Keratinocyte (primary cell): Measurements from ENCODE around the gene WNK2. TPM values are rescaled to one million over a fixed set of nuclear protein-coding genes. Genes with fewer than 3 reads are reported as not detected.

ENCODE experiments used
- DNase-seq: peaks from one replicate; pipeline ENCODE4 v3.0.0-alpha.2; 2011; ENCODE audit warnings: low read depth, missing footprints, low spot score
- FAIRE-seq: peaks from 2 replicates; lab custom pipeline; 2011; peaks lifted over from hg19 to GRCh38; lab: Jason Lieb, UNC
- H2AFZ ChIP-seq: 2 replicates; pipeline ENCODE4 v1.6.0; 2012; ENCODE audit warnings: low read length, control low read depth, inconsistent platforms; ENCODE audit not compliant: control insufficient read depth
- H3K27ac ChIP-seq: 2 replicates; pipeline ENCODE4 v1.5.1; 2011; ENCODE audit warnings: low read length; ENCODE audit not compliant: control insufficient read depth, insufficient read depth
- H3K27me3 ChIP-seq: 3 replicates; pipeline ENCODE4 v1.6.0; 2011; ENCODE audit warnings: low read length; ENCODE audit not compliant: control insufficient read depth, insufficient read depth; ENCODE audit errors: extremely low read depth
- H3K36me3 ChIP-seq, 2 experiments: 2 replicates in 1 of 2; 3 replicates in 1 of 2; pipeline ENCODE4 v1.5.1; 2011; ENCODE audit warnings: low read length in 2 of 2, mild to moderate bottlenecking in 1 of 2; ENCODE audit not compliant: control insufficient read depth in 2 of 2, insufficient read depth in 2 of 2; ENCODE audit errors: extremely low read depth in 1 of 2
- H3K4me1 ChIP-seq: 3 replicates; pipeline ENCODE4 v1.5.1; 2011; ENCODE audit warnings: low read length; ENCODE audit not compliant: control insufficient read depth, insufficient read depth; ENCODE audit errors: extremely low read depth
- H3K4me2 ChIP-seq: 3 replicates; pipeline ENCODE4 v1.6.0; 2011; ENCODE audit warnings: low read depth, low read length; ENCODE audit not compliant: control insufficient read depth, insufficient read depth; ENCODE audit errors: extremely low read depth
- H3K4me3 ChIP-seq, 3 experiments: fragments of 200-600 bp in 1 of 3; sonication (generic) in 1 of 3; 2 replicates in 2 of 3; 3 replicates in 1 of 3; pipeline ENCODE4 v1.5.1; 2011 to 2016; ENCODE audit warnings: low read length in 3 of 3, mild to moderate bottlenecking in 3 of 3, control low read depth in 2 of 3, inconsistent platforms in 1 of 3, low read depth in 1 of 3, mixed read lengths in 1 of 3, mixed run types in 1 of 3, moderate library complexity in 1 of 3; ENCODE audit not compliant: control insufficient read depth in 2 of 3, insufficient read depth in 2 of 3; ENCODE audit errors: extremely low read depth in 1 of 3
- H3K79me2 ChIP-seq: 2 replicates; pipeline ENCODE4 v1.6.0; 2012; ENCODE audit warnings: low read length; ENCODE audit not compliant: control insufficient read depth, insufficient read depth
- H3K9ac ChIP-seq: 3 replicates; pipeline ENCODE4 v1.6.0; 2011; ENCODE audit warnings: low read length; ENCODE audit not compliant: control insufficient read depth, insufficient read depth; ENCODE audit errors: extremely low read depth
- H3K9me1 ChIP-seq: 3 replicates; pipeline ENCODE4 v1.6.0; 2011; ENCODE audit warnings: low read length; ENCODE audit not compliant: control insufficient read depth, insufficient read depth; ENCODE audit errors: extremely low read depth
- H3K9me3 ChIP-seq: 2 replicates; pipeline ENCODE4 v1.5.1; 2012; ENCODE audit warnings: low read depth, low read length; ENCODE audit not compliant: control insufficient read depth
- H4K20me1 ChIP-seq: 3 replicates; pipeline ENCODE4 v1.6.0; 2011; ENCODE audit warnings: low read length; ENCODE audit not compliant: control insufficient read depth, insufficient read depth; ENCODE audit errors: extremely low read depth
- EZH2 ChIP-seq: IDR thresholded peaks from one replicate; pipeline ENCODE4 v1.6.1; 2012; ENCODE audit warnings: inconsistent platforms, mild to moderate bottlenecking, low read length, moderate library complexity
- dilution Hi-C: fragments of 300-500 bp; cut with MboI; formaldehyde crosslinking; loops from one replicate; pipeline ENCODE4 v1.7.0; 2020; ENCODE audit warnings: low sequenced_read_pairs; ENCODE audit not compliant: extremely low pct_ligation_motif_present
- polyA plus RNA-seq, 5 experiments: library from polyadenylated mRNA; depleted of rRNA in 3 of 5; stranded (reverse) in 3 of 5; stranded (forward) in 1 of 5; unstranded in 1 of 5; fragments of >200 nt; gene quantifications; 1 replicate in 1 of 5; 2 replicates in 3 of 5; 3 replicates in 1 of 5; pipeline versions ENCODE4 v1.2.1 to v1.2.3, GENCODE V29; 2011 to 2012; ENCODE audit warnings: missing spikeins in 2 of 5, low read depth in 1 of 5, low replicate concordance in 1 of 5
- TF ChIP-seq, protein P1 (sequence below), 3 experiments: IDR thresholded peaks in 1 of 3; conservative IDR thresholded peaks in 1 of 3; optimal IDR thresholded peaks in 1 of 3; 2 replicates in 2 of 3; 3 replicates in 1 of 3; pipeline versions ENCODE3 to v1.5.1; 2011; ENCODE audit warnings: low read length in 3 of 3, mild to moderate bottlenecking in 3 of 3, moderate library complexity in 2 of 3, control low read depth in 1 of 3, inconsistent platforms in 1 of 3; ENCODE audit not compliant: insufficient read depth in 2 of 3; ENCODE audit errors: extremely low read depth in 1 of 3

WNK2 gene
- polyA plus RNA-seq, 1 donor (not counting 4 experiments of a cell fraction or from before 2014, with no cell fraction given): not detected

DNA sequence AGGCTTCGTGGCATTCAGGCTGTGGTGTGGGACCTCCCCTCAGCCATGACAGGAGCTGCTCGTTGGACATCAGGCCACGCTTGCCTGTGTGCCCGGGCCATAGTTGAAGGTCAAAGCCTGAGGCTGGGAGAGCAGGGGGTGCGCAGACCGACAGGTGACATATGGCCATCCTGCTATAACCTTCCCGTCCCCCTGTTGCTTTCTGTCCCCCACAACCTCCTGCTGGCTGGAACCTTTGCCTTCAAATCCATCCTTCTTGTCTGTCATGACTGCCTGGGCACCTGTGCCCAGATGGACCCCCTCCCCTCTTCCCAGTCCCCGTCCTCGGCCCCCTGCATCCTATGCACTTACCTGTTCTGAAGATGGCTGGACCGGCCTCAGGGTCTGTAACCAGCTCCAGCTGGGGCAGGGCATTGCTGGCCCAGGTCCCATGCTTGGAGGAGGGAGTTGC is 83.2 kb downstream of the WNK2 start:
- Histone ChIP-seq H3K79me2 (no peaks in the 10 kb centered on the region), H3K4me1 (no peaks in the 10 kb centered on the region), H4K20me1 (no peaks in the 10 kb centered on the region), H3K36me3 (no peaks in the 10 kb centered on the region), H3K27me3 (peaks cover 32% of the 10 kb centered on the region), H3K27ac (no peak overlapping the region), H3K9me1 (no peaks in the 10 kb centered on the region), H3K4me2 (no peak overlapping the region), H3K9ac (no peak overlapping the region), H3K4me3 (no peak overlapping the region), H2AFZ (no peak overlapping the region), H3K9me3 (no peaks in the 10 kb centered on the region)
- dilution Hi-C loops: no loop called here
- FAIRE-seq (no peak), DNase-seq (no peak)
- TF ChIP-seq EZH2: no peak
- TF ChIP-seq, protein P1, sequence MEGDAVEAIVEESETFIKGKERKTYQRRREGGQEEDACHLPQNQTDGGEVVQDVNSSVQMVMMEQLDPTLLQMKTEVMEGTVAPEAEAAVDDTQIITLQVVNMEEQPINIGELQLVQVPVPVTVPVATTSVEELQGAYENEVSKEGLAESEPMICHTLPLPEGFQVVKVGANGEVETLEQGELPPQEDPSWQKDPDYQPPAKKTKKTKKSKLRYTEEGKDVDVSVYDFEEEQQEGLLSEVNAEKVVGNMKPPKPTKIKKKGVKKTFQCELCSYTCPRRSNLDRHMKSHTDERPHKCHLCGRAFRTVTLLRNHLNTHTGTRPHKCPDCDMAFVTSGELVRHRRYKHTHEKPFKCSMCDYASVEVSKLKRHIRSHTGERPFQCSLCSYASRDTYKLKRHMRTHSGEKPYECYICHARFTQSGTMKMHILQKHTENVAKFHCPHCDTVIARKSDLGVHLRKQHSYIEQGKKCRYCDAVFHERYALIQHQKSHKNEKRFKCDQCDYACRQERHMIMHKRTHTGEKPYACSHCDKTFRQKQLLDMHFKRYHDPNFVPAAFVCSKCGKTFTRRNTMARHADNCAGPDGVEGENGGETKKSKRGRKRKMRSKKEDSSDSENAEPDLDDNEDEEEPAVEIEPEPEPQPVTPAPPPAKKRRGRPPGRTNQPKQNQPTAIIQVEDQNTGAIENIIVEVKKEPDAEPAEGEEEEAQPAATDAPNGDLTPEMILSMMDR (optimal IDR thresholded peaks at IDR 0.05 in 1 of 3, IDR thresholded peaks at IDR 0.05 in 1 of 3, conservative IDR thresholded peaks at IDR 0.05 in 1 of 3; ENCODE audit: extremely low read depth in 1 of 3, insufficient read depth in 2 of 3, low read length in 3 of 3): no peak

DNA sequence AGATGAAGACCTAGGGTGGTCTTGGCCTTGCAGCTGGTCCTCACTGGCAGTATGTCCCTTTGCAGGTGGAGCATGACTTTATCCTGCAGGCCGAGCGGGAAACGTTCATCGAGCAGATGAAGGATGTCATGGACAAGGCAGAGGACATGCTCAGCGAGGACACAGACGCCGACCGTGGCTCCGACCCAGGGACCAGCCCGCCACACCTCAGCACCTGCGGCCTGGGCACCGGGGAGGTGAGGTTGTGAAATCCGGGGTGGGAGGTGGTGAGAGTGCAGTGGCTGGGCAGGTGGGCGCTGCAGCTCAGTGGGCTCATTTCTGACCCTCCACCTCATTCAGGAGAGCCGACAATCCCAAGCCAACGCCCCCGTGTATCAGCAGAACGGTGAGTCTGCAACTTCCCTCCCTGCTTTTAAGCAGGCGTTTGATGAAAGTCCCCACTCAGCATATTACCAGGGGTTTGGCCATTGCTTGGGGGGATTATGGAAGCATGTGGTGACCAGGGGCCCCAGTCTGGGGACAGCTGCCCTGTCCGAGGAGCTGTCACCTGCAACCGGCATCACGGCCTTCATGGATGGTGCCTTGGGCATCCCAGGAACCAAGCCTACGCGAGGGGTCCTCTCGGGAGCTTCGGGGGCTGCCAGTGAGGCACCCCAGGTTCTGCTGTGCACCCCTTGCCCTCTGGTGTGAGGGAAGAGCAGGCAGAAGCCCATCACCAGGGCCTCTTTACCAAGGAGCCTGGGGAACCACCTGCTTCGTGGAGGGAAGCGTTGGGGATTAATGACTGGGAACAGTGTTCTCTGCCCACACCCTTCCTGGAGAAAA is 84.0 kb downstream of the WNK2 start:
- TF ChIP-seq, protein P1 (optimal IDR thresholded peaks at IDR 0.05 in 1 of 3, IDR thresholded peaks at IDR 0.05 in 1 of 3, conservative IDR thresholded peaks at IDR 0.05 in 1 of 3; ENCODE audit: extremely low read depth in 1 of 3, insufficient read depth in 2 of 3, low read length in 3 of 3): no peak
- TF ChIP-seq EZH2: no peak
- H3K4me3 ChIP-seq: no peak overlapping the region
- dilution Hi-C loops: no loop called here
- no peak overlapping the region for H3K27ac ChIP-seq
- no peak overlapping the region for H3K4me2 ChIP-seq
- no peak overlapping the region for H3K9ac ChIP-seq
- no peaks in the 10 kb centered on the region for H3K9me3 ChIP-seq
- H3K4me1 ChIP-seq: no peaks in the 10 kb centered on the region
- H3K9me1 ChIP-seq: no peaks in the 10 kb centered on the region
- no peak overlapping the region for H2AFZ ChIP-seq
- no peaks in the 10 kb centered on the region for H3K79me2 ChIP-seq
- DNase-seq (no peak), FAIRE-seq (no peak)
- H4K20me1 ChIP-seq: no peaks in the 10 kb centered on the region
- H3K27me3 ChIP-seq: peaks cover 32% of the 10 kb centered on the region
- H3K36me3 ChIP-seq: no peaks in the 10 kb centered on the region
